ENCODE results near the gene KIFBP. TPM values are rescaled to one million over a fixed set of nuclear protein-coding genes. Genes with fewer than 3 reads are reported as not detected.
"Not testable (repeated sequence)": the region's sequence is repeated elsewhere in the genome, so short reads cannot be mapped to it uniquely, and the experiment has no call there.

The KIFBP gene
- total RNA-seq, 1 experiment from 2014 or later = 65.9 TPM

GRCh38 chr10:69033256-69033655 is 44.7 kb downstream of the KIFBP start:
- CTCF ChIA-PET = no interaction called here
- H3K9ac ChIP-seq (ENCODE audit: low read length) = no peak overlapping the region
- no peaks in the 10 kb centered on the region for H3K9me2 ChIP-seq (replicated peaks; ENCODE audit: low read length)
- BruUV-seq (replicated peaks) = no TSS peak
- ATAC-seq (no peak), DNase-seq (no peak)
- no peaks in the 10 kb centered on the region for H3K27me3 ChIP-seq (ENCODE audit: low read length)
- 0 out of 2 replicates have a peak, but pooled peaks cover 9% of the 10 kb centered on the region for H3K9me3 ChIP-seq (ENCODE audit: low read length)
- H3K4me3 ChIP-seq (ENCODE audit: low read length) = no peak overlapping the region
- H3K4me1 ChIP-seq (ENCODE audit: insufficient read depth, low read length) = no peaks in the 10 kb centered on the region
- H3F3A ChIP-seq (ENCODE audit: low read length, unreplicated experiment) = no peaks in the 10 kb centered on the region
- POLR2A ChIA-PET (ENCODE audit: unreplicated experiment) = no interaction called here
- H4K20me1 ChIP-seq (ENCODE audit: low read length) = no peaks in the 10 kb centered on the region
- H3K4me2 ChIP-seq (ENCODE audit: low read length) = no peak overlapping the region
- H3K36me3 ChIP-seq (ENCODE audit: low read depth, low read length) = no peaks in the 10 kb centered on the region
- no peak overlapping the region for H3K27ac ChIP-seq (ENCODE audit: low read length)
- intact Hi-C loops (cut with micrococcal nuclease) = no loop called here
- TF ChIP-seq CTCF (conservative IDR thresholded peaks at IDR 0.05; ENCODE audit: low read depth, low read length) (no peak), EZH2phosphoT487 (IDR thresholded peaks at IDR 0.05; ENCODE audit: borderline replicate concordance, low read length) (no peak), EZH2 (IDR thresholded peaks at IDR 0.05; ENCODE audit: low read length, unreplicated experiment) (no peak)
- H2AFZ ChIP-seq (ENCODE audit: low read length) = no peak overlapping the region
- H3K79me2 ChIP-seq (ENCODE audit: low read length) = no peaks in the 10 kb centered on the region

- Histone ChIP-seq H3K27ac (ENCODE audit: low read length) (no peak overlapping the region), H3K9me3 (ENCODE audit: low read length) (no peaks in the 10 kb centered on the region), H3K9ac (ENCODE audit: low read length) (no peak overlapping the region), H3K9me2 (replicated peaks; ENCODE audit: low read length) (no peaks in the 10 kb centered on the region), H3K4me1 (ENCODE audit: insufficient read depth, low read length) (no peaks in the 10 kb centered on the region), H3K79me2 (ENCODE audit: low read length) (no peaks in the 10 kb centered on the region), H3K36me3 (ENCODE audit: low read depth, low read length) (no peaks in the 10 kb centered on the region), H2AFZ (ENCODE audit: low read length) (no peak overlapping the region), H3F3A (ENCODE audit: low read length, unreplicated experiment) (no peaks in the 10 kb centered on the region), H4K20me1 (ENCODE audit: low read length) (no peaks in the 10 kb centered on the region), H3K4me3 (ENCODE audit: low read length) (no peak overlapping the region), H3K27me3 (ENCODE audit: low read length) (no peaks in the 10 kb centered on the region), H3K4me2 (ENCODE audit: low read length) (no peak overlapping the region)
- BruUV-seq (replicated peaks) = no TSS peak
- DNase-seq = no peak
- ChIA-PET POLR2A (ENCODE audit: unreplicated experiment) (interaction anchor here (0.8 kb wide), 1 partner anchor 345 kb away, joined by 3 read pairs; no protein-coding TSS in a partner anchor), CTCF (no interaction called here)
- ATAC-seq = no peak
- TF ChIP-seq EZH2 (IDR thresholded peaks at IDR 0.05; ENCODE audit: low read length, unreplicated experiment) = no peak
- no peak for TF ChIP-seq CTCF (conservative IDR thresholded peaks at IDR 0.05; ENCODE audit: low read depth, low read length)
- no peak for TF ChIP-seq EZH2phosphoT487 (IDR thresholded peaks at IDR 0.05; ENCODE audit: borderline replicate concordance, low read length)
- intact Hi-C loops (cut with micrococcal nuclease) = no loop called here
These were observed 48.9 kb downstream of the KIFBP start for GRCh38 chr10:69037489-69037888.

GRCh38 chr10:69040904-69041303 is 52.3 kb downstream of the KIFBP start:
- POLR2A ChIA-PET (ENCODE audit: unreplicated experiment); H2AFZ ChIP-seq (ENCODE audit: low read length); H3F3A ChIP-seq (ENCODE audit: low read length, unreplicated experiment); H3K4me2 ChIP-seq (ENCODE audit: low read length); H3K9me3 ChIP-seq (ENCODE audit: low read length); ATAC-seq; CTCF ChIA-PET; H3K27ac ChIP-seq (ENCODE audit: low read length); H3K27me3 ChIP-seq (ENCODE audit: low read length); BruUV-seq (replicated peaks); DNase-seq; H3K79me2 ChIP-seq (ENCODE audit: low read length); H3K4me1 ChIP-seq (ENCODE audit: insufficient read depth, low read length); H3K4me3 ChIP-seq (ENCODE audit: low read length); H3K36me3 ChIP-seq (ENCODE audit: low read depth, low read length); H3K9me2 ChIP-seq (replicated peaks; ENCODE audit: low read length); intact Hi-C loops (cut with micrococcal nuclease); H3K9ac ChIP-seq (ENCODE audit: low read length); H4K20me1 ChIP-seq (ENCODE audit: low read length): not testable (repeated sequence)

Data from PC-3 (cell line).